GM18502 (cell line): ENCODE measurements around the gene LINGO3.
A peak's percentile ranks its signal among the peaks of the same experiment; 100 is the strongest.

Source experiments
- ATAC-seq: cut with Tn5 transposase; IDR thresholded peaks from one replicate; pipeline ENCODE4 v1.9.1; 2021; ENCODE audit warnings: mild to moderate bottlenecking; ENCODE audit not compliant: unreplicated experiment, poor library complexity

The LINGO3 gene

DNA sequence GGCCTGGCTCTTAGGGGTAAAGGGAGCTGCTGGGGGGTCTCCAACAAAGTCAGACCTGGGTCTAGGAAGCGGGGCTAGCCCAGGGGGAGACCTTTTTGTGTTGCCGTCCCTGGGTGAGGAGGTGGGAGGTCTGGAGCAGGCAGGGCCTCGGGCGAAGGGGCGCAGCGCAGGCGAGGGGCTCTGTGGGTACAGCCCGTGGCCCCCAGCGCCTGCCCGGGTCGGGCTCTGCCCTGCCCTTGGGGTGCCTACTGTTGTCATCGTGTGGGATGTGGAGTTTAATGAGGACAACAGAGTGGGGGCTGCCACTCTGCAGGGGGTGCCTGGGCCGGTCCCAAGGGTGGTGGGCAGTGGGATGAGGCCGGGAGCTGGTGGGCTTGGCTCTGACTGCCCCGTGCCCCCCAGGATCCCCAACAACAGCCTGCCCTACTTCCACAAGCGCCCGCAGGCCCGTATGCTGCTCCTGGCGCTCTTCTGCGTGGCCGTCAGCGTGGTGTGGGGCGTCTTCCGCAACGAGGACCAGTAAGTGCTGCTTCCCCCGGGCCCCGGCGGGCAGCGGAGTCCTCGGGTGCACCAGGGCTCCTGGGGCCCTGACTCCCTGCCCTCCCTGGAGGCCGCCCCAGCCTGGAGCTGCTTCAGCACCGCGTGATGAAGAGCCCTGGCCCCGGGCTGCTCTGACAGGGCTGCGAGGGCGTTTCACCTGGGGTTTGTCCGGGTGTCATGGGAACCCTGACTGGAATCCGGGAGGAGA is 32.7 kb upstream of the LINGO3 start:
- ATAC-seq = no peak

DNA sequence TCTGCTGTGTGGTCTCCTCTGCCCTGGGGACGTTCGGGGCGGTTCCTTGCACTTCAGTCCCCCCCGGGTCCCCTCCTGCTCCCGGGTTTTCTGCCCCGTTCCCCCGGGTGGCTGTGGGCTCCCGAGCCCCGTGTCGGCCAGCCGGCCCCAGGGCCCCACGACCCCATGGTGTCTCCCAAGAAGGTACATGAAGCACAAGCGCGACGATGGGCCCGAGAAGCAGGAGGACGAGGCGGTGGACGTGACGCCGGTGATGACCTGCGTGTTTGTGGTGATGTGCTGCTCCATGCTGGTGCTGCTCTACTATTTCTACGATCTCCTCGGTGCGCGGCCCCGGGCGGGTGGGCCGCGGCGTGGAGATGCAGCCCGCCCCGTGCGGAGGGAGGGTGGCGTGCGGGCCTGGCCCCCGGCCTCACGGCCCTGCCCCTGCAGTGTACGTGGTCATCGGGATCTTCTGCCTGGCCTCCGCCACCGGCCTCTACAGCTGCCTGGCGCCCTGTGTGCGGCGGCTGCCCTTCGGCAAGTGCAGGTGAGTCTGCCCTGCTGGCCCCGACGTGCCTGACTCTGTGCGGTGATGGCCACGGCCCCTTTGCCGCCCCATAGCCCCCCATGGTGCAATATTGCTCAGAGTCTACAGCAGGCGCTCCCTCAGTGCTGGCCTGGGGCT is 31.8 kb upstream of the LINGO3 start:
- no peak for ATAC-seq

DNA sequence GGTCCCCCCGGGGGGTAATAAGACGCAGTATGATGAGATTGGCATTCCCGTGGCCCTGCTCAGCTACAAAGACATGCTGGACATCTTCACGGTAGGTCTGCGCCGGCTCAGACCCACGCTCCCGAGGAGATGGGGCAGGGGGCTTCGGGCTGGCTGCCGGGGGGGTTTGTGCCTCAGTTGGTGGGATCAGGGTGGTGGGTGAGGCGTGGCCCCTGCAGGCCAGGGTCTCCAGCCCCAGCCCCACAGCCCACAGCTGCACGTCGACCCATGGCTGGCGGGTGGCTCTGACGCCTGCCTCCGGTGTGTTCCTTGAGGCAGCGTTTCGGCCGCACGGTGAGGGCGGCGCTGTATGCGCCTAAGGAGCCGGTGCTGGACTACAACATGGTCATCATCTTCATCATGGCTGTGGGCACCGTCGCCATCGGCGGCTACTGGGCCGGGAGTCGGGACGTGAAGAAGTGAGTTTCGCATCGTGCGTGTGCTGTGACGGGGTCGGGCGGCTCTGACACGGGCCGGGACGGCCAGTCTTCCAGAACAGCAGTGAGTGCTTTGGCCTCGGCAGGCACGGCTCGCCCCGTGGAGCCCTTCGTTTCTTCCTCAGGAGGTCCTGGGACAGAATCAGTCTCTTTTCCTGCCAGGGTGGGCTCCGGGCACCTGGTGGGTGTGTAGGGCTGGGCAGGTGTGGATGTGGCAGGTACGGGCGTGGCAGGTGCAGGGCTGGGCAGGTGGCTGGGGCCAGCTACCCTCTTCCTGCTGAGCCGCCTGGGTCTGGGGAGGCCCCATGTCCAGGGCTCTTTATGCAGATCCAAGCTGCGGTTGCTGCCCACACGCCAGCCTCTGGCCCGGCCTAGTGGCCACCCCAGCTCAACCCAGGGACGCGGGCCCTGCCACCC is 31.0 kb upstream of the LINGO3 start:
- ATAC-seq = no peak

DNA sequence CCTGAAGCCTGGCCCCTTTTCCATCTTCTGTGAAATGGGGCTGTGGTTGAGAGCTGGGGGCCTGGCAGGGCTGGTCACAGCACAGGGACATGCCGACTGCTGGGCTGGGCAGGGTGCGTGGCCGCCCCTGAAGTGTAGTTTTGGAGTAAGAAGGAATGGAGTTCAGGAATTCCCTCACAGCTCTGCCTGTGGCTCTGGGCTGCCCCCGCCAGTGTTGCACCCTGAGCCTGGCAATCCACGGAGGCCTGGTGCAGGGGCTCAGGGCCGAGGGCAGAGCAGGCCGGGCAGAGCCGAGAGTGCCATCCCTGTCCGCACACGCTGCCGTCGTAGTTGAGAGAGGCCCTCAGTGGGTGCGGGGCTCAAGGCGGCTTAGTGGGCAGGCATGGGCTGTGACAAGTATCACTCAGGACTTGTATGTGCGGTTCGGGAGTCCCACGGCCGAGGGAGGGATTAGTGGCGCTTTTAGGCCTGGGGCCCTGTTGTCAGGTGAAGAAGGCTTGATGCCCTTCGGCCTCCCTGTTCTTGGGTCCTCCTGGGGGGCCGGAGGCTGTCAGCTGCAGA is 30.2 kb upstream of the LINGO3 start:
- ATAC-seq = no peak

DNA sequence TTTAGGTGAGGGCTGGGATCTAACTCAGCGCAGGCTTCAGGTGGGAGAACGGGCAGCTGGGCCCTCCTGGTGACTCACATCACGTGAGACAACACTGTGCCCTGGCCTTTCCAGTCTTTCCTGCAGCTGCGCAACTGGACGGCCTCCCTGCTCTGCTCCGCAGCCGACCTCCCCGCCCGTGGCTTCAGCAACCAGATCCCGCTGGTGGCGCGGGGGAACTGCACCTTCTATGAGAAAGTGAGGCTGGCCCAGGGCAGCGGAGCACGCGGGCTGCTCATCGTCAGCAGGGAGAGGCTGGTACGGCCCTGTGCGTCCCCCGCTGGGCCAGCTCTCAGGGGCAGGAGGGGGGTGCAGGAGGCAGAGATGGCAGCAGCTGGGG is 29.4 kb upstream of the LINGO3 start:
- ATAC-seq = no peak

DNA sequence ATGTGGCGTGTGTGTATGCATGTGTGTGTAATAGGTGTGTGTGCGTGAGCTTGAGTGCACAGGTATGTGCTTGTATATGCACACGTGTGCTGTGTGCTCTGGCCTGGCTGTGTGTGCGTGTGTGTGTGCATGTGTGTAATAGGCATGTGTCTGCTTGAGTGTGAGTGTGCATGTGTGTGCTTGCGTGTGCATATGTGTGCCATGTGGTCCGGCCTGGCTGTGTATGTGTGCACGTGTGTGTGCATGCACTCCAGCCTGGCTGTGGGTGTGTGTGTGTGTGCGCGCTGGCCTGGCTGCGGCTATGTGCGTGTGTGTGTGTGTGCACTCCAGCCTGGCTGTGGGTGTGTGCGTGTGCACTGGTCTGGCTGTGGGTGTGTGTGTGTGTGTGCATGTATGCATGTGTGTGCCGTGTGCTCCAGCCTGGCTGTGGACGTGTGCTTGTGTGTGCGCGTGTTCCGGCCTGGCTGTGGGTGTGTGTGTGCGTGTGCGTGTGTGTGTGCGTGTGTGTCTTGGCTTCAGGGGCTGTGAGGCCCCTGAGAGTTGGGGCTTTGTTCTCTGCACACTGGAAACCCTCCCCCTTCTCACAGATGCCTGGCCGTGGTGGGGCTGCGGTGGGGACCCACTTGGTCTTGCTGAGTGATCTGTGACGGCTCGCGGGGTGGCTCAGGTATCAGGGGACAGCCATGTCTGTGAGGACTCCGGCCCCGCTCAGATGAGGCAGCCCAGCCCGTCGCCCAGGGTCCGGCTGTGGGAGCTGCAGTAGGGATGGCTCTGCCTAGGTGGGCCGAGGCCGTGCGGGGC is 28.8 kb upstream of the LINGO3 start:
- no peak for ATAC-seq

DNA sequence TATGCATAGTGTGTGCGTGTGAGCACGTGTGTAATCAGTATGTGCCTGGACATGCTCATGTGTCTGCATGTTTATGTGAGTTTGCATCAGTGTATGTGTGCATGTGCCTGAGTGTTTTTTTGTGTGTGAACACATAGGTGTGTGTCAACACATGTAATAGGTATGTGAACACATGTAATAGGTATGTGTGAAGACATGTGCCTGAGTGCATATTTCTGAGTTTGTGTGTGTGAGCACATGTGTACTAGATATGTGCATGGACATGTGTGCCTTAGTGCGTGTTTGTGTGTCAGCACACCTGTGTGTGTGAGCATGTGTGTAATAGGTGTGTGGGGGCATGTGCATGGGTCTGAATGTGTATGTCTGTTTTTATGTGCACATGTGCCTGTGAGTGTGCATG is 27.9 kb upstream of the LINGO3 start:
- ATAC-seq = no peak

DNA sequence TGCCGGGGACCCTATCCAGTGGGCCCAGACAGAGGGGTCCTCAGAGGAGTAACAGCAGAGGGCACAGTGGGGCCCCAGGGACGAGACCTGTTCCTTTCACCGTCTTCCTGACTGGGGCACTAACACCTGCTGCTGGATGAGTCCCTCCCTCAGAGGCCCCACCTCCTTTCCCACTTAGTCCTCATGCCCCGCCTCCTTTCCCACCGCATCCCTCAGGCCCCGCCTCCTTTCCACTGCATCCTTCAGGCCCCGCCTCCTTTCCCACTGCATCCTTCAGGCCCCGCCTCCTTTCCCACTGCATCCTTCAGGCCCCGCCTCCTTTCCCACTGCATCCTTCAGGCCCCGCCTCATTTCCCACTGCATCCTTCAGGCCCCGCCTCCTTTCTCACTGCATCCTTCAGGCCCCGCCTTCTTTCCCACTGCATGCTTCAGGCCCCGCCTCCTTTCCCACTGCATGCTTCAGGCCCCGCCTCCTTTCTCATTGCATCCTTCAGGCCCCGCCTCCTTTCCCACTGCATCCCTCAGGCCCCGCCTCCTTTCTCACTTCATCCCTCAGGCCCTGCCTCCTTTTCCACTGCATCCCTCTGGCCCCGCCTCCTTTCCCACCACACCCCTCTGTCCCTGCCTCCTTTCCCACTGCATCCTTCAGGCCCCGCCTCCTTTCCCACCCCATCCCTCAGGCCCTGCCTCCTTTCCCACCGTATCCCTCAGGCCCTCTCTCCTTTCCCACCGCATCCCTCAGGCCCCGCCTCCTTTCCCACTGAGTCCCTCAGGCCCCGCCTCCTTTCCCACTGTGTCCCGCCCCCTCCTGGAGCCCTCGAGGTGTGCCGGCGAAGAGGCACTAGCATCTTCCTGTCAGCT is 27.3 kb upstream of the LINGO3 start:
- no peak for ATAC-seq

DNA sequence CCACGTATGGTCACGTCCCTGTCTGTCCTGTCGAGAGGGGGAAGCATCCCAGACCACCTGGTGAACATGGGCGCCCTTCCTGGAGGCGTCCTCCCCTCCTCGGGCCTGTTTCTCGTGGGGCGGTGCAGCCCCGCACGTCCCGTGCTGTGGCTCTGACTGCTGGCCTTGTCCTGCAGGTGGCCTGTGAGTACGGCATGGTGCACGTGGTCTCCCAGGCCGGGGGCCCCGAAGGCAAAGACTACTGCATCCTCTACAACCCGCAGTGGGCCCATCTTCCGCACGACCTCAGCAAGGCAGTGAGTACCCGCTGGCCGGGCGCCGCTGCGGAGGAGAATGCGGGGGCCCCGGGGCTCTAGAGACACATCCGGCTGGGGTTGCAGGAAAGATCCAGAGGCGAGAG is 26.5 kb upstream of the LINGO3 start:
- ATAC-seq = no peak

DNA sequence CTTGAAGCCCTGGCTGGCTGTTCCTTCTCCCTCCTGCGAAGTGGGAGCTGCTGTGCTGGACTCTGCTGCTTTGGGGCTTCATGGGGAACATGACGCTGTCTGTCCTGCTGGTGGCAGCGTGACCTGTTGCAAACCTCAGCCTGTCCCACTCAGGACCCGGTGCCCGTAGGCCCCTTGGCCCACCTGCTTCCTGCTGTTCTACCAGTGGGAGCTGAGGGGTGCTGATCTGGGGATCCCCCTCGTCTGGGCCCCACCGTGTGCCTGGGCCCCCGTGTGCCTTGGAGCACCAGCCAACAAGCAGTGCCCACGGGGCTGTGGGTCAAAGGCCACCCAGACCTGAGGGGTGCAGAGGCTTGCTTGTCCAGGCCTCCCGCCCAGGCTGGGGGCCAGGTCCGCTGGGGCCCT is 25.9 kb upstream of the LINGO3 start:
- ATAC-seq = no peak

DNA sequence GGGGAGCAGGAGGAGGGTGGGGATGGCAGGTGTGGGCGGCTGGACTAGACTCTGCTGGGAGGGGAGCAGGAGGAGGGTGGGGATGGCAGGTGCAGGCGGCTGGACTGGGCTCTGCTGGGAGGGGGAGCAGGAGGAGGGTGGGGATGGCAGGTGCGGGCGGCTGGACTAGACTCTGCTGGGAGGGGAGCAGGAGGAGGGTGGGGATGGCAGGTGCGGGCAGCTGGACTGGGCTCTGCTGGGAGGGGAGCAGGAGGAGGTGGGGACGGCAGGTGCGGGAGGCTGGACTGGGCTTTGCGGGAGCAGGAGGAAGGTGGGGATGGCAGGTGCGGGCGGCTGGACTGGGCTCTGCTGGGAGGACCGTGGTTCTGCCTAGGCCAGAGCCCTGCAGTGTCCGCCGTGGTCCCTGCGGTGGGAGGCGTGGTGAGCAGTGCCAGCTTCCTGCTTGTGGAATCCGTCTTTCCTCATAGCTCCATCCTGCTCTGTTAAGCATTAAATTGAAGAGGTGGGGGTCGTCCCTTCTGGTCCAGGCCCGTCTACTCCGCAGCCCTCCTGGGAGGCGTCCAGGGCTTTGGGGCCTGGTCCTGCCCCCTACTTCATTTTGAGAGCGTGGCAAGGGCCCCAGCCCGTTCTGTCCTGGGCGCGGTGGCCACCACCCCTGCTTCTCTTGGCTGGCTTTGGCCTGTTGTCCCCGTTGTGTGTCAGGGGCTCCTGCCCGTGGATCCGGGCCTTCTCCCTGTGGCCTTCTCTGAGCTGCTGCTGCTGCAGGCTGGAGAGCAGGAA is 25.3 kb upstream of the LINGO3 start:
- no peak for ATAC-seq

DNA sequence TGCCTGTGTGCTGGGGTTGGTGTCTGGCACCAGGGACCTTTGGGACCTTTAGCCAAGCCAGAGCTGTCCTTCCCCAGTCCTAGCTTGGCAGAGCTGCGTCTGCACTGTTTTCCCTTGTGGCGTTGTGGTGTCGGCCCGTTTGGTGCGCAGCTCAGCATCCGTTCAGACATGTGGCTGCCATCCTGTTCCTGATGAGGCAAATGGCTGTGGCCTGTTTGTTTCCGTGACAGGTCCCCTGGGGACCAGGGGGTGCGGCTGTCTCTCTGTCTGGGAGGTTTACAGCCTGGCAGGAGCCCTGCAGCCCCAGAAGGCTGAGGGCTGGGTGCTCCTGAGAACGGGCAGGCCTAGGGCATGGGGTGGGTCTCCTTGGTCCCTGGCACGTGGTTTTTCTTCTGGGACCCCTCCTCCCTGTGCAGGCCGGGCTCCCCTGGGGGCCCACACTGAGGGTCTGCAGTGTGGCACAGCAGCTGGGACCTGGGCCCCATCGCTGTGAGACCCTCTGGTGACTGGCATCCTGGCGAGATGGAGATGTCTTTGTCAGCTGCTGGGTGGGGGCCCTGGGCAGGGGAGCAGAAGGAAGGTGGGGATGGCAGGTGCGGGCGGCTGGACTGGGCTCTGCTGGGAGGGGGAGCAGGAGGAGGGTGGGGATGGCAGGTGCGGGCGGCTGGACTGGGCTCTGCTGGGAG is 24.5 kb upstream of the LINGO3 start:
- ATAC-seq = peak; percentile 31

DNA sequence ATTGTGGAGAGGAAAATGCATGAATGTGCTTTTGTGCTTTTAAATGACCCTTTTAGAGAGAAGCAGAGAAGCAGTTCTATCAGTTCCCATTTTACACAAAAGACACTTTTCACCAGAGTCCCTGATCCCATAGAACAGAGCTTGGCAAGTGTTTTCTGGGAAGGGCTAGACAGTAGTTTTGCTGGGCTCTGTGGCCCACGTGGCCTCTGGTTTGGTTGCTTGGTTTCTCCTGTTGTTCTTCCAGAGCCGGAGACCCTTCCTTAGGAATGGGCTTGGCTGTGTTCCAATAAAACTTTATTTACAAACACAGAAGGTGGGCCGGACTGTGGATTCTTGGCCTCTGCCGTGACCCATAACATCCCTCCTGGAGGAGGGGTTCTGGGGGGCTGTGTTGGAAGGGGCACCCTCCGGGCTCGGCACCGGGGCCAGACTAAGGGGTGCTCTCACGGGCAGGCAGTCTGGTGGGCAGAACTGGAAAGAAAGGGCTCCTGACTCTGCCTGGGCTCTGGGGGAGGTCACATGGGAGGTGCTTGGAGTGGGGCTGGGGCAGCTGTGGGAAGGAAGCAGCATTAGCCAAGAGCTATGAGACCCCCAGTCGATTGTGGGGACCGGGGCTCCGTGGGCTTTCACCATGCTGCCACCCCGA is 23.8 kb upstream of the LINGO3 start:
- no peak for ATAC-seq

DNA sequence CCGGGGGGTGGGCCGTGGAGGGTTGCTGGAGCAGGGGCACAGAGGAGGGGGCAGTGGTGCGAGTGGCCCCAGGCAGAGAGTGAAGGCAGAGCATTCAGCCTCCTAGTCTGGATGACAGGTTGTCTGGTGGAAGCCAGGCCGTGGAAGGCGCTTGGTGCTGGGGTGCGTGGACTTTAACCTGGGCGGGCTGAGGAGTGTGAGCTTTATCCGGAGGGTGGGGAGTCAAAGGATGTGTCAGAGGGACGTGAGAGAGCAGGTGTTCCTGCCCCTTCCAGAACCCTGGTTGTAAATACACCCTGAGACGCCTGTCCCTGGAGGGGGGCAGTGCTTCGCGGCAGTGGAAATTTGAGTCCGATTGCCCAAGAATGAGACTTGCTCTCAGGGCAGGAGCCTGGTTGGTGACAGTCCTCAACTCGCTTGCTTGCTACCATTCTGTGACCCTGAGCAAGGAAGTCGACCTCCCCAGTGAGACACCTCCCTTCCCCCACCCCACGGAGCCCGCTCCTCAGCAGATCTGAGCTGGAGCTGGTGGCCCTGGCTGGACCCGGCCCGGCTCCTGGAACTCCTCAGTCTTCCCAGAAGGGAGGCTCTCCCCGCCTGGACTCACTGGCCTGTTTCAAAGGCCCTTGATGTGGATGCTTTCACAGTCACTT is 22.8 kb upstream of the LINGO3 start:
- ATAC-seq = no peak

DNA sequence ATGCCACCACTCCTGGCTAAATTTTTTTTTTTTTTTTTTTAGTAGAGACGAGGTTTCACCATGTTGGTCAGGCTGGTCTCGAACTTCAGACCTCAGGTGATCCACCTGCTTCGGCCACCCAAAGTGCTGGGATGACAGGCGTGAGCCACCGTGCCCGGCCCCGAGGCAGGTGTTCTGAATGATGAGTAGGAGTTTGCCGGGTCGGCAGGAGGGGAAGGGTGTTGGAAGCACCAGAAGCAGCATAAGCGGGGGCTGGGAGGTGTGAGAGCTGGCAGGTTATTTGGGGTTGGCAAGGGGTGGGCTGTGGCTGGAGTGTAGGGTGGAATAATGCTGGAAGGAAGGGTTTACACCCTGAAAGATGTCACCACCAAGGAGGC is 22.3 kb upstream of the LINGO3 start:
- no peak for ATAC-seq

DNA sequence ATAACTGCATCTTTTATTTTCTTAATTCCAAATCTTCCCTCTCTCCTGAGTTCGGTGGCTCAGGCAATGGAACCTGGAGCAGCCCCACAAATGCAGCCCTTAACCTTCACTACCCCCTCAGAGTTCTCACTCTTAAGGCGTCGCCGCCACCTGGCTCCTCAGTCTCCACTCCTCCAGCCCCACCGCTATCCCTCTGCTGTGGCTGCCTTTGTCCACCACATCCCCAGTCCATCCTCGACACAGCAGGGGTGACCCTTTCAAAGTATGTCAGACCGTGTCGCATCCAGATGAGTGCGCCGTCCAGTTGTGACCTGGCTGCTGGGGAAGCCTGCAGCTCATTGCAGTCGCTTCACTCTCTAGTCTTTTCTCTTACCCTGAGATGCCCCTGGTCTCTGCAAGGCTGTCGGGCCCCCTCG is 21.6 kb upstream of the LINGO3 start:
- ATAC-seq = no peak

DNA sequence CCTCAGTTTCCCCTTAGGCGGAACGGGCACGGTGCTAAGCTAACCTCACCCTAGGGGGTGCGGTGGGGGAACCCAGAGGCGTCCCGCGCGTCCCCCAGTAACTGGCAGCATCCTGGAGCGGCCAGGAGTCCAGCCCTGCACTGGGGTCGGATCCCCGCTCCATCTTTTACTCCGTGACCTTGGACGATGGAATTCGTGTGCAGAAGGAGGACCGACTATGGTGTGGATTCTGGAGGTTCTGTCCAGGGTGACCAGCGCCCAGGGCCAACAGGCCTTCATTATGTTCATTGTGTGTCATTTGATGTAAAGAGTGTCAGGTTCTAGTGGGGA is 21.2 kb upstream of the LINGO3 start:
- ATAC-seq = no peak
